NCI-H774 (cell line): Measurements from ENCODE around the gene CLCA2.
A peak's percentile ranks its signal among the peaks of the same experiment; 100 is the strongest.
"Not testable (repeated sequence)": the region's sequence is repeated elsewhere in the genome, so short reads cannot be mapped to it uniquely, and the experiment has no call there.

Experiments
- DNase-seq: peaks from one replicate; lab custom pipeline; 2025; lab: John Stamatoyannopoulos, UW

CLCA2 gene

DNA sequence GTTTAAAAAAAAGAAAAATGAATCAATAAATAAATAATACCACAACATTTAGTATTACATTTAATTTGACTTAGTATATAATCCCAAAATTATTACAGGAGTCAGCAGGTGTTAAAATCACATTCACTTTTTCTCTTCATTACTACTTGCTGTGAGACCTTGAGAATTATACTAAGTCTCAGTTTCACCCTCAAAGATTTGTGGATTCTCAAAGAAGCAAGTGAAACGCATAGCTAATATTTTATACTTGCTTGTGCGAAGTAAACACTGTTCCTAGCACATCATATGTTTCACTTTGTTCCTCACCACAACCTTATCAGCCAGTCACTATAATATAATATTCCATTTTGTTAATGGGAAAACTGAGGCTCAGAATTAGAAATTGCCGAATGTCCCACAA, 48.8 kb downstream of the CLCA2 start:
- DNase-seq, result no peak

DNA sequence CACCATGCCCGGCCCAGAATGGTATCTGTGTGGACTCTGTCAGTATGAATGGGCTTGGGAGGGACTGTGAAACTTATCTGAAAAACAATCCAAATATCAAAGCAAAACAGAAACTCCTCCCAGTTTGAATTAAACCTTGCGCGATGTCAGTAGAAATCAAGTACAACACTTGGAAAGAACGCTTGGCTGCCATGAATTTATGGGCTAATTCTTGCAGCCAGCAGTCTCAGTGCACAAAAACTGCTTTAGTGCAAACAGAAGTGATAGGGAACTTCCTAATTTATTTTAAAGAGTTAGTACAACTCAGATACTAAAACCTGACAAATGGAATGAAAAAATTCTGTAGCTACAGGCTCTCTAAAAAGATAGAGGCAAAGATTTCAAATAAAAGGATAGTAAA, 53.3 kb downstream of the CLCA2 start:
- DNase-seq, result no peak

- DNase-seq, result no peak
These were observed 53.7 kb downstream of the CLCA2 start for GRCh38 chr1:86477682-86478081.

DNA sequence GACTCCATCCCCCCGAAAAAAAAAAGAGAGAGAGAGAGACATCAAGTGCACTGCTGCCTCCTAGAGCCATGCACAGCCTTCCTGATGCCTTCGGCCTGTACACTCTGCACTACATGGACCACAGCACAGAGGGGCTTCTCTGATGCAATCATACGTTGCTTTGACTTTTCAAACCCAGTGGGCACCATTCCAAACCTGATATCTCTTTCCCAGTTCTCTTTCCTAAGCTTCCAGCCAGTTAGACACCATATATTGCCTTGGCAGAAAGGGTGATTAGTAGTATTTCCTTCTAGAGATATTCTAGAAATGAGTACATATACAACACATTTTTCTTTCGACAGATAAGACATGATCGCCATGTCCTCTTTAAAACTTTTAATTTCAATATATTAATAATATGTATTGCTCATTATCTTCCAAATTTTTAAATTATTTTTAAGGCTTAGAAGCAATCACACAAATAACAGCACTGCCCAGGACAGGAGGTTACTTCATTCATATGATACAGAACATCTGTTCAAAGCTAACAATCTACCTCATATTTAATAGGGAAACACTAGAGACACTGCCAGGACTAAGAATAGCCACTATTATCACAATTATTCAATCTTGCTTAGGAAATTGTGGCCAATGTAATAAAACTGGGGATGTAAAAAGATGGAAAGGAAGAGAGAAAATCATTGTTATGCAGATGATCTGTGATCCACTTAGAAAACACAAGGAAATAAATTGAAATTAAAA, 54.6 kb downstream of the CLCA2 start:
- no peak for DNase-seq

DNA sequence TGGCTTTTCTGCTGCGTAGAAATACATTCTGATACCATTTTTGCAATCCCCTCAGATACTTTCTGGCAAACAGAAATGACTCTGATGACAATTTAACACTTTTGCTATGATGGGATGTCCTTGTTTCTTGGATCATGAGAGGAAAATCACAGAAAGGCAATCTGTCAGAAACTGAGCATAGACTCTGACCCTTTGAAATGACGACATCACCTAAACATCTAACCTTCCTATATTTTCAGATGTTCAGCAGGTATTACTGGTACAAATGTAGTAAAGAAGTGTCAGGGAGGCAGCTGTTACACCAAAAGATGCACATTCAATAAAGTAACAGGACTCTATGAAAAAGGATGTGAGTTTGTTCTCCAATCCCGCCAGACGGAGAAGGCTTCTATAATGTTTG, 58.0 kb downstream of the CLCA2 start:
- no peak for DNase-seq

- DNase-seq, result no peak
These were observed 63.3 kb downstream of the CLCA2 start for GRCh38 chr1:86487131-86487810.

DNA sequence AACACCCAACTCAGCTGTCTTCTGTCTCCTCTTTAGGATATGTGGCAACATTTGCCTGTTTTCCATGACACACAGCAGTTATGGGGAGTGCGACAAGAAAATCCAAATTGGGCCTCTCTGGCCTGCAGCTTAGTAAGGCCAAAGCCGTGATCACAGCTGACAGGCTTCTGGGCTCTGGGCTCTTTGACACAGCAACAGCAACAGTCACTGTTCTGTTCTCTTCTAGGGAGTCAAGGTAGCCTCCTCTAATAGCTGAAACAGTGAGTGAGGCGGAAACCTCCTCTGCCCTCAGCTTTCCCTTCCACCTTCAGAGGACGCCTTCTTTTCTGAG, 63.8 kb downstream of the CLCA2 start:
- no peak for DNase-seq

DNA sequence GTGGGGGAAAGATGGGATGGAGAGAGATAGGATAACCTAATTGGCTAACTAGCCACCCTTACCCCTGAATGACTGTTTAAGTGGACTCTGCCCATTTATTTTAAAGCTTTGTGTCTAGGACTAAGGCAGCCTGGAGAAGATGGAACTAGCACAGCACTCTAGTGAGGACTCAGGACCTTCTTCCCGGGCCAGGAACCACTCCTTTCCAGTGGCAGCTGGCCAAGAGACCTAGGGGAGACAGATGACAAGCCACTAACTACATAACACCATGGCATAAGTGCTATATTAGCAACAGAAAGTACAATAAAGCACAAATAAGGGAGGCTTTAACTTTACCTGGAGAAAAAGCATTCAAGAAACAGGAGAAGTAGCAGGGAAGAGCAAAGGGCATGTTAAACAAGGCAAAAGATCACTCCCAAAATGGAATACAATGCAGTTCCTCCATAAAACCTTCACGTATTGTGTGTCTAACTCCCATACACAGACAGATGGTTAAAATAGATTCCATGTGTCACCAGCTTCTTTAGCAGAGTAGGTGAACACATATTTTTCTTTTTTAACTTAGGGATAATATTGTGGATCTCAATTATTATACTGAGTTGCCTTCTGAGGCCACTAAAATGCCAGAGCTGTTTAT, 65.4 kb downstream of the CLCA2 start:
- no peak for DNase-seq

GRCh38 chr1:86491171-86491950, 67.4 kb downstream of the CLCA2 start:
- no peak for DNase-seq

DNA sequence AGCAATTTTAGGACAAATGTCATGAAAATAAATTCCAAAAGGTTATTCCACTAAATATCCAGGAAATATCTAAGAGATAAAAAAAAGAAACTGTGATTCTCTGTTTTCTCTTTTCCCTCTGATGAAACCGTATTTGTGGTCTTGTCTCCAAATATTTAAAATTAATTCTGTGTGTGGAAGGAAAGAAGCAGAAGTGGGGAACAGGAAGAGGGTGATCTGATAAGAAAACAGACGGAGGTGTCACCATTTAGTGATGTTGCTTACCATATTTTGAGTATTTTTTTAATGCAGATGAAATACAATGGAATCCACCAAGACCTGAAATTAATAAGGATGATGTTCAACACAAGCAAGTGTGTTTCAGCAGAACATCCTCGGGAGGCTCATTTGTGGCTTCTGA, 74.3 kb downstream of the CLCA2 start:
- no peak for DNase-seq

DNA sequence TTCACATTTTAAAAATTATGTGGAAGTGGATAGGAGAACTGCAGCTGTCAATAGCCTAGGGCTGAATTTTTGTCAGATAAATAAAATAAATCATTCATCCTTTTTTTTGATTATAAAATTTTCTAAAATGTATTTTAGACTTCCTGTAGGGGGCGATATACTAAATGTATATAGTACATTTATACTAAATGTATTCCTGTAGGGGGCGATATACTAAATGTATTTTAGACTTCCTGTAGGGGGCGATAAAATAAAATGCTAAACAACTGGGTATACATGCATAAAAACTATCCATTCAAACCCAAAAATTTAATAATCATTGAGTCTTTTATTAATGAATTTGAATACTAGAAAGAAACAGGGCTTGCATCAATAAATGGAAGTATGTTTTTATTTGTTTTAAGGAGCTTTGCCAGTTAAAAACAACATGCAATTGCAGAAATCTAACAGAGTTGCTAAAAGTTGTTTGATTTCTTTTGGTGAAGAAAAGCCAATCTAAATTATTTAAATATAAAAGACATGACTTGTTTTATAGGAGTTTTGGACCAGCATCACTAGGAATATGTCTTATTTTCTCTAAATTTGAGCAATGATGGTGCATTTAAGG, 76.1 kb downstream of the CLCA2 start:
- no peak for DNase-seq

- DNase-seq, result peak; percentile 24
These were observed 76.7 kb downstream of the CLCA2 start for GRCh38 chr1:86500714-86501113.

- DNase-seq, result not testable (repeated sequence)
These were observed 78.2 kb downstream of the CLCA2 start for GRCh38 chr1:86502125-86502646.

DNA sequence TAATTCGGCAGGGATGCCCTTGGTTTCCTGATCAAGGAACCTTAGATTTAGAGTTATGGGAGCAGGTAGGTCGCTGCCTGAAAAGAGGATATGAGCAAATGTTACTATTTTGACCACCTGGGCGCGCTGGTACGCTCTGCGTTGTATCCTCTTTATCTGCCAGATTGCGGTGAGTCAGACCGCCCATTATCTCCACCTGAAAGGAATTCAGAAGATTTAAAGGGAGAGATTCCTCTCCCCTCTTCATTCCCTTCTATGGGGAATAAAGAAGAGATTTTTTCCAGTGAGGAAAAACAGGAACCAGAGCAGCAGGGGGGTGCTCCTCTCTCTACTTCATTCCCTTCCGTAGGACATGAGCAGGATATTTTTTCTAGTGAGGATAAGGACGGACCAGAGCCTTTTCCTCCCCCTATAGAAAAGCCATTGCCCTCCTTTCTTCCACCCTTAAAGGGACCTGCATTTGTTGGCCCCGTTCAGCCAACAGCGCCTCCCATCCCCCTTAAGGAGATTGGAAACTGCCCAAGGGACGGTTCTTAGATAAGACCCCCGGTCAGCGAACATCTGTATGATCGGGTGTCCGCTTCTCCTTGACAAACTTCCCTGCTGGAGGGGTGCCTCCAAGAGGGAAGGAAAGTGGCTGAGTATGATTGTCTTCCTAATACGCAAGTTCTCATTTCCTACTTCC, 78.9 kb downstream of the CLCA2 start:
- DNase-seq, result no peak

DNA sequence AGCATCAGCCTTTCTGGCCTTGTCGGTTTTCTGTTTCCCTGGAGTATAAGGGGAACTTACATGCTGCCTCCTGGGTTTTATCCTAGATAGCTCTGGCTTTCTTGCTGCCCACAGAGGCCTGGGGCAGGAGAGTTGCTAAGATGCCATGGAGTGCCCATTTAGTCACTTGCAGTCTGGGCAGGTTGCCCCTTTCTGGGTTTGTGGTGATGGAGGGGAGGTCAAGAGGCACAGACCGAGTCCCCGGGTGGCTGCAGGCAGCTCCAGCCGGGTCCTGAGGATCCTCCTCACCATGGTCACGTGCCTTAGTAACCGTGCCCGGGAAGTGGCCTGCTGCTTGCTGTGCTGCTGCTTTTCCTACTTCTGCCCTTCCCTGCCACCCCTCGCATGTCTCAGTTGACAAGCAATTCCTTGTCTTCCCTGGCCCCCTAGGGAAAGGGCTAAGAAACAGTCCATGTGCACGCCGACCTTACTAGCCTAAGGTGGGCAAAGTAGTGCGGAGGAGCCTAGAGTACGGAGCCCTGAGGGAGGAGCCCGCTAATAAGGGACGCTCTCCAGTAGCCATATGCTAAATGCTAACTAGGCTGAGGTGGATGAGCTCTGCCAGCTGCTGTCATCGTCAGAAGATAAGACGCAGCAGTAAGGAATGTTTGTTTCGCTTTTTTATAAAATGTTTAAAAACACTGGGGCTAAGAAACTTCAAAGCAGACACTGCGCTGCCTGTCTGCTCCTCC, 79.6 kb downstream of the CLCA2 start:
- no peak for DNase-seq

- no peak for DNase-seq
These were observed 80.1 kb downstream of the CLCA2 start for GRCh38 chr1:86504137-86504479.

- no peak for DNase-seq
These were observed 81.1 kb downstream of the CLCA2 start for GRCh38 chr1:86504895-86505563.

DNA sequence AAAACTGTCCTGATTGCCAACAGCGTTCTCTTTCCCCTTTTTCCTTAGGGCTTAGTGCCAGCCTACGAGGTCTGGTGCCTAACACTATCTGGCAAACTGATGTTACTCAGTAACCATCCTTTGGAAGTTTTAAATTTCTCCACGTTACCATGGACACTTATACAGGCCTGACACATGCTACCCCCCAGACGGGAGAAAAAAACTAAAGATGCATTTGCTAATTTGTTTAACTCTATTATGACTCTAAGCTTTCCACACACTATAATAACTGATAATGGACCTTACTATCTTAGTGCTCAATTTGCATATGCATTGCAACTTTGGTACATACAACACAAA, 81.6 kb downstream of the CLCA2 start:
- no peak for DNase-seq
